Tibial artery (tissue), 4 donors: ENCODE results near the gene TRMT2B.

Source experiments
- DNase-seq, 2 donors: peaks; one replicate each; pipeline ENCODE4 v3.0.0-alpha.2; 2019
- H3K27ac ChIP-seq, 2 donors: fragments of 200-600 bp; sonication (generic) in 1 of 2; 1 replicate in 1 of 2; 2 replicates in 1 of 2; pipeline ENCODE4 v1.5.1; 2018 to 2019; ENCODE audit warnings: mild to moderate bottlenecking in 1 of 2
- H3K27me3 ChIP-seq, 2 donors: fragments of 200-600 bp; sonication (generic) in 1 of 2; one replicate each; pipeline versions ENCODE4 v1.5.1 to v1.6.0; 2016 to 2019
- H3K36me3 ChIP-seq, 3 donors: fragments of 200-600 bp; sonication (generic) in 2 of 3; one replicate each; pipeline ENCODE4 v1.5.1; 2016 to 2019; ENCODE audit warnings: mild to moderate bottlenecking in 2 of 3
- H3K4me1 ChIP-seq, 4 donors: fragments of 200-600 bp; sonication (generic) in 2 of 4; 1 replicate in 3 of 4; 2 replicates in 1 of 4; pipeline ENCODE4 v1.5.1; 2016 to 2019
- H3K4me3 ChIP-seq, 2 donors: fragments of 200-600 bp; sonication (generic) in 1 of 2; 1 replicate in 1 of 2; 2 replicates in 1 of 2; pipeline ENCODE4 v1.5.1; 2018 to 2019; ENCODE audit warnings: mild to moderate bottlenecking in 2 of 2
- H3K9me3 ChIP-seq, 3 donors: fragments of 200-600 bp; sonication (generic) in 1 of 3; one replicate each; pipeline ENCODE4 v1.5.1; 2016 to 2019
- intact Hi-C: fragments of 100-400 bp; cut with DNase I; formaldehyde crosslinking; loops from one replicate; pipeline ENCODE4 v1.15.0; 2023; ENCODE audit warnings: low total_unique reads
- TF ChIP-seq, protein P1 (sequence below), 2 experiments: fragments of 200-600 bp in 1 of 2; fragments of 450-650 bp in 1 of 2; IDR thresholded peaks; one replicate each; pipeline ENCODE4 v1.5.1; 2017 to 2019; ENCODE audit warnings: antibody characterized with exemption in 2 of 2, mild to moderate bottlenecking in 1 of 2, moderate library complexity in 1 of 2

The TRMT2B gene, protein sequence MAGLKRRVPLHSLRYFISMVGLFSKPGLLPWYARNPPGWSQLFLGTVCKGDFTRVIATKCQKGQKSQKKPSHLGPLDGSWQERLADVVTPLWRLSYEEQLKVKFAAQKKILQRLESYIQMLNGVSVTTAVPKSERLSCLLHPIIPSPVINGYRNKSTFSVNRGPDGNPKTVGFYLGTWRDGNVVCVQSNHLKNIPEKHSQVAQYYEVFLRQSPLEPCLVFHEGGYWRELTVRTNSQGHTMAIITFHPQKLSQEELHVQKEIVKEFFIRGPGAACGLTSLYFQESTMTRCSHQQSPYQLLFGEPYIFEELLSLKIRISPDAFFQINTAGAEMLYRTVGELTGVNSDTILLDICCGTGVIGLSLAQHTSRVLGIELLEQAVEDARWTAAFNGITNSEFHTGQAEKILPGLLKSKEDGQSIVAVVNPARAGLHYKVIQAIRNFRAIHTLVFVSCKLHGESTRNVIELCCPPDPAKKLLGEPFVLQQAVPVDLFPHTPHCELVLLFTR

GRCh38 chrX:101051549-101052302 is at the start of gene TRMT2B:
TSS of gene TRMT2B (minus strand) at chrX:101052111. CDS start at chrX:101042289, 9,822 bp downstream.
- intact Hi-C loops, result loop anchor here (5.0 kb wide), 1 partner anchor 46 kb away; the partner anchor contains the start of gene CENPI

GRCh38 chrX:101097546-101098453 is 45.9 kb upstream of the TRMT2B start, which contains the start of gene CENPI:
TSS of gene CENPI (plus strand) at chrX:101098204. CDS start at chrX:101101071, 2,867 bp downstream.
- H3K4me1 ChIP-seq, result no peaks in the 10 kb centered on the region
- H3K27ac ChIP-seq, result peak within 1 kb of the TSS; percentile 71 to 90
- peak; percentile 90 to 96 for DNase-seq
- intact Hi-C loops, result loop anchor here (5.0 kb wide), 1 partner anchor 45 kb away; the partner anchor contains the start of gene TRMT2B
- TF ChIP-seq, protein P1, sequence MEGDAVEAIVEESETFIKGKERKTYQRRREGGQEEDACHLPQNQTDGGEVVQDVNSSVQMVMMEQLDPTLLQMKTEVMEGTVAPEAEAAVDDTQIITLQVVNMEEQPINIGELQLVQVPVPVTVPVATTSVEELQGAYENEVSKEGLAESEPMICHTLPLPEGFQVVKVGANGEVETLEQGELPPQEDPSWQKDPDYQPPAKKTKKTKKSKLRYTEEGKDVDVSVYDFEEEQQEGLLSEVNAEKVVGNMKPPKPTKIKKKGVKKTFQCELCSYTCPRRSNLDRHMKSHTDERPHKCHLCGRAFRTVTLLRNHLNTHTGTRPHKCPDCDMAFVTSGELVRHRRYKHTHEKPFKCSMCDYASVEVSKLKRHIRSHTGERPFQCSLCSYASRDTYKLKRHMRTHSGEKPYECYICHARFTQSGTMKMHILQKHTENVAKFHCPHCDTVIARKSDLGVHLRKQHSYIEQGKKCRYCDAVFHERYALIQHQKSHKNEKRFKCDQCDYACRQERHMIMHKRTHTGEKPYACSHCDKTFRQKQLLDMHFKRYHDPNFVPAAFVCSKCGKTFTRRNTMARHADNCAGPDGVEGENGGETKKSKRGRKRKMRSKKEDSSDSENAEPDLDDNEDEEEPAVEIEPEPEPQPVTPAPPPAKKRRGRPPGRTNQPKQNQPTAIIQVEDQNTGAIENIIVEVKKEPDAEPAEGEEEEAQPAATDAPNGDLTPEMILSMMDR (IDR thresholded peaks at IDR 0.05), result no peak
- H3K27me3 ChIP-seq, result no peaks in the 10 kb centered on the region
- no peaks in the 10 kb centered on the region for H3K36me3 ChIP-seq
- H3K4me3 ChIP-seq, result peak within 1 kb of the TSS; percentile 49 to 54
- H3K9me3 ChIP-seq, result no peaks in the 10 kb centered on the region

More at GRCh38 chrX:101051549-101052302, at the start of gene TRMT2B:
- peak; percentile 76 to 91 for DNase-seq
- Histone ChIP-seq H3K9me3 (no peaks in the 10 kb centered on the region), H3K4me1 (no peaks in the 10 kb centered on the region), H3K36me3 (no peaks in the 10 kb centered on the region), H3K4me3 (peak within 1 kb of the TSS; percentile 63 to 71), H3K27me3 (no peaks in the 10 kb centered on the region), H3K27ac (peak within 1 kb of the TSS; percentile 91 to 92)
- TF ChIP-seq, protein P1 (IDR thresholded peaks at IDR 0.05), result no peak

- H3K36me3 ChIP-seq, result no peaks in the 10 kb centered on the region
- no peak for DNase-seq
- no peaks in the 10 kb centered on the region for H3K27me3 ChIP-seq
- H3K27ac ChIP-seq, result no peak overlapping the region
- intact Hi-C loops, result no loop called here
- no peaks in the 10 kb centered on the region for H3K4me1 ChIP-seq
- H3K9me3 ChIP-seq, result no peaks in the 10 kb centered on the region
- TF ChIP-seq, protein P1 (IDR thresholded peaks at IDR 0.05), result no peak
- no peak overlapping the region for H3K4me3 ChIP-seq
Observed at GRCh38 chrX:101091817-101092216, 39.9 kb upstream of the TRMT2B start.

GRCh38 chrX:101081231-101081630 is 29.3 kb upstream of the TRMT2B start:
- intact Hi-C loops, result no loop called here
- no peaks in the 10 kb centered on the region for H3K4me1 ChIP-seq
- TF ChIP-seq, protein P1 (IDR thresholded peaks at IDR 0.05), result no peak
- no peaks in the 10 kb centered on the region for H3K9me3 ChIP-seq
- no peaks in the 10 kb centered on the region for H3K36me3 ChIP-seq
- no peak overlapping the region for H3K27ac ChIP-seq
- no peak for DNase-seq
- no peak overlapping the region for H3K4me3 ChIP-seq
- no peaks in the 10 kb centered on the region for H3K27me3 ChIP-seq
